IMR-90 (cell line): ENCODE measurements around the gene SLX9. TPM values are rescaled to one million over a fixed set of nuclear protein-coding genes. Genes with fewer than 3 reads are reported as not detected.

ENCODE experiments used
- ATAC-seq: fragments of 200-7000 bp; cut with Tn5 transposase; 2 replicates; pipeline ENCODE4 v1.9.1; 2020; ENCODE audit warnings: low read depth, mild to moderate bottlenecking, moderate library complexity
- BruUV-seq: library from RNA; stranded (reverse); fragments of 400-500 nt; replicated peaks from 2 replicates; lab custom pipeline; 2021; lab: Mats Ljungman, UMichigan
- CTCF ChIA-PET: fragments of 300-600 bp; formaldehyde crosslinking; extraction: SDS; loops from one replicate; lab custom pipeline; 2021; ENCODE audit warnings: antibody characterized with exemption; lab: Yijun Ruan, JAX
- POLR2A ChIA-PET: fragments of 300-600 bp; sonication (Branson Sonifier 250); formaldehyde crosslinking; loops from one replicate; lab custom pipeline; 2022; ENCODE audit warnings: antibody characterized with exemption; ENCODE audit not compliant: unreplicated experiment; lab: Charles Lee
- DNase-seq: peaks from one replicate; pipeline ENCODE4 v3.0.0; 2013
- H2AFZ ChIP-seq: replicated peaks from 2 replicates; pipeline ENCODE3; 2013; ENCODE audit warnings: low read length, mild to moderate bottlenecking; ENCODE audit not compliant: poor library complexity
- H2AK5ac ChIP-seq: 2 replicates; pipeline ENCODE4 v1.6.1; 2013; ENCODE audit warnings: low read depth, low read length, inconsistent platforms
- H2AK9ac ChIP-seq: replicated peaks from 2 replicates; pipeline ENCODE3; 2013; ENCODE audit warnings: mild to moderate bottlenecking, low read depth, low read length, moderate library complexity; ENCODE audit not compliant: poor library complexity
- H2BK120ac ChIP-seq: 2 replicates; pipeline ENCODE4 v1.6.1; 2013; ENCODE audit warnings: low read depth, low read length, inconsistent platforms
- H2BK15ac ChIP-seq: 3 replicates; pipeline ENCODE4 v1.6.1; 2013; ENCODE audit warnings: low read depth, low read length, inconsistent platforms
- H2BK20ac ChIP-seq: 2 replicates; pipeline ENCODE4 v1.6.1; 2013; ENCODE audit warnings: low read depth, mild to moderate bottlenecking, inconsistent platforms, low read length, moderate library complexity
- H2BK5ac ChIP-seq: 2 replicates; pipeline ENCODE4 v1.6.1; 2013; ENCODE audit warnings: mild to moderate bottlenecking, low read depth, low read length, inconsistent platforms; ENCODE audit not compliant: poor library complexity, severe bottlenecking
- H3K14ac ChIP-seq: replicated peaks from 2 replicates; pipeline ENCODE4 v1.6.1; 2013; ENCODE audit warnings: low read depth, low read length, inconsistent platforms
- H3K18ac ChIP-seq: 2 replicates; pipeline ENCODE4 v1.6.1; 2013; ENCODE audit warnings: low read depth, low read length, control low read depth
- H3K23ac ChIP-seq: 2 replicates; pipeline ENCODE4 v1.6.1; 2013; ENCODE audit warnings: low read depth, low read length, inconsistent platforms
- H3K27ac ChIP-seq: 2 replicates; pipeline ENCODE4 v1.5.1; 2013; ENCODE audit warnings: mild to moderate bottlenecking, control low read depth, low read length; ENCODE audit not compliant: insufficient read depth
- H3K27me3 ChIP-seq: 2 replicates; pipeline ENCODE4 v1.6.1; 2013; ENCODE audit warnings: low read length; ENCODE audit not compliant: control insufficient read depth, insufficient read depth
- H3K36me3 ChIP-seq: 2 replicates; pipeline ENCODE4 v1.6.1; 2013; ENCODE audit warnings: low read length, mixed read lengths; ENCODE audit not compliant: control insufficient read depth, insufficient read depth
- H3K4ac ChIP-seq: 2 replicates; pipeline ENCODE4 v1.6.1; 2013; ENCODE audit warnings: low read depth, low read length, inconsistent platforms
- H3K4me1 ChIP-seq: 2 replicates; pipeline ENCODE4 v1.6.1; 2013; ENCODE audit warnings: low read length, mixed read lengths; ENCODE audit not compliant: control insufficient read depth, insufficient read depth
- H3K4me2 ChIP-seq: 2 replicates; pipeline ENCODE4 v1.6.1; 2013; ENCODE audit warnings: low read depth, mild to moderate bottlenecking, control low read depth, low read length, moderate library complexity
- H3K4me3 ChIP-seq: 2 replicates; pipeline ENCODE4 v1.5.1; 2013; ENCODE audit warnings: low read depth, mild to moderate bottlenecking, control low read depth, low read length, moderate library complexity; ENCODE audit not compliant: insufficient read depth
- H3K56ac ChIP-seq: 2 replicates; pipeline ENCODE4 v1.6.1; 2013; ENCODE audit warnings: low read length, inconsistent platforms; ENCODE audit not compliant: insufficient read depth; ENCODE audit errors: extremely low read depth
- H3K79me1 ChIP-seq, 2 experiments: 2 replicates each; pipeline ENCODE4 v1.6.1; 2013; ENCODE audit warnings: low read length in 2 of 2, inconsistent platforms in 1 of 2, low read depth in 1 of 2
- H3K9ac ChIP-seq: 2 replicates; pipeline ENCODE4 v1.6.1; 2013; ENCODE audit warnings: low read depth, low read length, control low read depth
- H3K9me1 ChIP-seq: 2 replicates; pipeline ENCODE4 v1.6.1; 2013; ENCODE audit warnings: low read length, inconsistent platforms; ENCODE audit not compliant: insufficient read depth
- H3K9me3 ChIP-seq: 2 replicates; pipeline ENCODE4 v1.6.1; 2013; ENCODE audit warnings: low read length; ENCODE audit not compliant: control insufficient read depth, insufficient read depth
- H4K20me1 ChIP-seq: 2 replicates; pipeline ENCODE4 v1.6.1; 2013; ENCODE audit warnings: low read length, inconsistent platforms; ENCODE audit not compliant: insufficient read depth
- H4K5ac ChIP-seq: 2 replicates; pipeline ENCODE4 v1.6.1; 2013; ENCODE audit warnings: mild to moderate bottlenecking, low read depth, low read length, control low read depth
- H4K8ac ChIP-seq, 2 experiments: 2 replicates each; pipeline ENCODE4 v1.6.1; 2013; ENCODE audit warnings: low read depth in 2 of 2, low read length in 2 of 2, control low read depth in 1 of 2, inconsistent platforms in 1 of 2
- H4K91ac ChIP-seq: 2 replicates; pipeline ENCODE4 v1.6.1; 2013; ENCODE audit warnings: low read depth, low read length, inconsistent platforms; ENCODE audit not compliant: insufficient read depth
- BHLHE40 ChIP-seq: fragments of 150-350 bp; IDR thresholded peaks from 2 replicates; pipeline ENCODE4 v1.6.1; 2016; ENCODE audit warnings: mild to moderate bottlenecking, low read depth, low read length
- CEBPB ChIP-seq: IDR thresholded peaks from 2 replicates; pipeline ENCODE4 v1.6.1; 2012; ENCODE audit warnings: low read depth, low read length, improper control_type of control experiment
- CHD1 ChIP-seq: IDR thresholded peaks from 2 replicates; pipeline ENCODE4 v1.6.1; 2012; ENCODE audit warnings: low read depth, low read length, improper control_type of control experiment
- CTCF ChIP-seq: conservative IDR thresholded peaks from 2 replicates; pipeline ENCODE4 v1.5.1; 2012; ENCODE audit warnings: mild to moderate bottlenecking, low read depth, low read length, improper control_type of control experiment
- ELK1 ChIP-seq: fragments of 150-350 bp; IDR thresholded peaks from 2 replicates; pipeline ENCODE4 v1.6.1; 2016; ENCODE audit warnings: low read depth, mild to moderate bottlenecking, low read length, moderate library complexity, borderline replicate concordance
- FOS ChIP-seq: fragments of 150-350 bp; IDR thresholded peaks from 2 replicates; pipeline ENCODE4 v1.6.1; 2016; ENCODE audit warnings: low read depth, low read length
- MAFK ChIP-seq: IDR thresholded peaks from 2 replicates; pipeline ENCODE4 v1.6.1; 2012; ENCODE audit warnings: low read depth, low read length, improper control_type of control experiment
- MAZ ChIP-seq: IDR thresholded peaks from 2 replicates; pipeline ENCODE4 v1.6.1; 2012; ENCODE audit warnings: low read depth, mild to moderate bottlenecking, low read length, improper control_type of control experiment, moderate library complexity, borderline replicate concordance
- NFE2L2 ChIP-seq: fragments of 150-350 bp; IDR thresholded peaks from 2 replicates; pipeline ENCODE4 v1.6.1; 2016; ENCODE audit warnings: low read depth, mild to moderate bottlenecking, low read length
- POLR2A ChIP-seq: IDR thresholded peaks from 2 replicates; pipeline ENCODE4 v1.6.1; 2012; ENCODE audit warnings: mild to moderate bottlenecking, low read depth, low read length
- RAD21 ChIP-seq: IDR thresholded peaks from 2 replicates; pipeline ENCODE4 v1.6.1; 2012; ENCODE audit warnings: low read length, improper control_type of control experiment
- RFX5 ChIP-seq: IDR thresholded peaks from 2 replicates; pipeline ENCODE4 v1.8.0; 2012; ENCODE audit warnings: low read depth, mild to moderate bottlenecking, low read length, moderate library complexity
- SMC3 ChIP-seq: fragments of 150-350 bp; IDR thresholded peaks from 2 replicates; pipeline ENCODE4 v1.6.1; 2016; ENCODE audit warnings: low read depth, mild to moderate bottlenecking, antibody characterized with exemption, low read length, moderate library complexity
- USF2 ChIP-seq: fragments of 150-350 bp; IDR thresholded peaks from 2 replicates; pipeline ENCODE4 v1.6.1; 2017; ENCODE audit warnings: mild to moderate bottlenecking, antibody characterized with exemption, low read length, low read depth
- WGBS, 2 experiments: methylation state at CpG; one replicate each; pipeline versions ENCODE4 v1.1.5 to v1.1.7; 2013; ENCODE audit warnings: missing lambda C conversion rate in 2 of 2; ENCODE audit not compliant: insufficient read length in 1 of 2; ENCODE audit errors: extremely low coverage in 2 of 2; 5-methylcytosine and 5-hydroxymethylcytosine counted together
- dilution Hi-C: fragments of 300-500 bp; cut with HindIII; formaldehyde crosslinking; loops from one replicate; pipeline ENCODE4 v1.14.3; 2018; ENCODE audit warnings: low sequenced_read_pairs; ENCODE audit not compliant: unreplicated experiment
- in situ Hi-C: fragments of 300-500 bp; cut with MboI; formaldehyde crosslinking; loops from 3 replicates; pipeline ENCODE4 v1.14.3; 2019; ENCODE audit warnings: low sequenced_read_pairs, inconsistent platforms, mixed read lengths
- intact Hi-C: fragments of 100-400 bp; cut with micrococcal nuclease; formaldehyde crosslinking; loops from 2 replicates; pipeline ENCODE4 v1.10.0; 2022
- polyA plus RNA-seq, 3 experiments: library from polyadenylated mRNA; depleted of rRNA; stranded (reverse); fragments of >200 nt; gene quantifications; 2 replicates each; pipeline ENCODE4 v1.2.3, GENCODE V29; 2012; ENCODE audit warnings: low replicate concordance in 1 of 3
- total RNA-seq: library from RNA; depleted of rRNA; stranded (reverse); fragments of >200 nt; gene quantifications from 2 replicates; pipeline ENCODE4 v1.2.3, GENCODE V29; 2012

The SLX9 gene
- total and polyA plus RNA-seq, 2 of the 4 experiments (the other 2 are of a cell fraction): 10.4 to 21.7 TPM

- no peak for TF ChIP-seq NFE2L2
Measured at GRCh38 chr21:45003331-45004058, 63.7 kb downstream of the SLX9 start (continued).

GRCh38 chr21:45004059-45004422, 64.2 kb downstream of the SLX9 start:
- Histone ChIP-seq H2AK9ac (no peak overlapping the region), H3K9me1 (no peaks in the 10 kb centered on the region), H2BK5ac (no peak overlapping the region), H3K4me3 (no peak overlapping the region), H3K9me3 (peaks cover 20% of the 10 kb centered on the region), H3K4me1 (peaks cover 3% of the 10 kb centered on the region), H3K36me3 (no peaks in the 10 kb centered on the region), H3K4ac (no peak overlapping the region), H3K79me1 (no peaks in the 10 kb centered on the region), H3K27me3 (peaks cover 5% of the 10 kb centered on the region; the same call in 1 of the 2 replicates), H2BK120ac (no peak overlapping the region), H3K4me2 (no peak overlapping the region), H3K18ac (no peak overlapping the region), H2AFZ (no peak overlapping the region), H3K9ac (no peak overlapping the region), H2BK20ac (no peak overlapping the region), H4K5ac (no peak overlapping the region), H4K20me1 (no peaks in the 10 kb centered on the region), H4K8ac (no peak overlapping the region), H3K14ac (no peak overlapping the region), H3K27ac (no peak overlapping the region), H3K56ac (no peak overlapping the region), H2BK15ac (no peak overlapping the region), H3K23ac (no peak overlapping the region), H2AK5ac (no peak overlapping the region), H4K91ac (no peak overlapping the region)
- DNase-seq (no peak), ATAC-seq (no peak)
- dilution Hi-C loops (no loop called here), in situ Hi-C loops (no loop called here), intact Hi-C loops (no loop called here)
- POLR2A ChIA-PET: no interaction called here
- no TSS peak for BruUV-seq
- 96% methylated on average over 3 of the region's 8 CpGs; no CpG with 5 or more reads in 1 of the 2 experiments for WGBS, 2 experiments
- CTCF ChIA-PET: no interaction called here
- TF ChIP-seq MAFK (no peak), CTCF (no peak), NFE2L2 (no peak), BHLHE40 (no peak), FOS (no peak), CEBPB (no peak), MAZ (no peak), POLR2A (no peak), CHD1 (no peak), RFX5 (no peak), RAD21 (no peak), USF2 (no peak), ELK1 (no peak), SMC3 (no peak)
